ENCODE data around the gene PLA2G10.

PLA2G10 gene

GRCh38 chr16:14629612-14629918, 64.5 kb downstream of the PLA2G10 start:
- no peak for DNase-seq (ENCODE audit: extremely low read depth, insufficient read length)
- TF ChIP-seq, protein P1, sequence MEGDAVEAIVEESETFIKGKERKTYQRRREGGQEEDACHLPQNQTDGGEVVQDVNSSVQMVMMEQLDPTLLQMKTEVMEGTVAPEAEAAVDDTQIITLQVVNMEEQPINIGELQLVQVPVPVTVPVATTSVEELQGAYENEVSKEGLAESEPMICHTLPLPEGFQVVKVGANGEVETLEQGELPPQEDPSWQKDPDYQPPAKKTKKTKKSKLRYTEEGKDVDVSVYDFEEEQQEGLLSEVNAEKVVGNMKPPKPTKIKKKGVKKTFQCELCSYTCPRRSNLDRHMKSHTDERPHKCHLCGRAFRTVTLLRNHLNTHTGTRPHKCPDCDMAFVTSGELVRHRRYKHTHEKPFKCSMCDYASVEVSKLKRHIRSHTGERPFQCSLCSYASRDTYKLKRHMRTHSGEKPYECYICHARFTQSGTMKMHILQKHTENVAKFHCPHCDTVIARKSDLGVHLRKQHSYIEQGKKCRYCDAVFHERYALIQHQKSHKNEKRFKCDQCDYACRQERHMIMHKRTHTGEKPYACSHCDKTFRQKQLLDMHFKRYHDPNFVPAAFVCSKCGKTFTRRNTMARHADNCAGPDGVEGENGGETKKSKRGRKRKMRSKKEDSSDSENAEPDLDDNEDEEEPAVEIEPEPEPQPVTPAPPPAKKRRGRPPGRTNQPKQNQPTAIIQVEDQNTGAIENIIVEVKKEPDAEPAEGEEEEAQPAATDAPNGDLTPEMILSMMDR (IDR thresholded peaks at IDR 0.05; ENCODE audit: insufficient read depth, low read length, poor library complexity, severe bottlenecking), result no peak
- Histone ChIP-seq H3K27me3 (replicated peaks; ENCODE audit: control insufficient read depth, insufficient read depth, low read length) (no peaks in the 10 kb centered on the region), H3K4me3 (replicated peaks; ENCODE audit: low read depth, low read length) (peak overlapping the region; percentile 79), H3K36me3 (ENCODE audit: control insufficient read depth, insufficient read depth, low read length) (no peaks in the 10 kb centered on the region; the same call in 1 of the 2 replicates)

DNA sequence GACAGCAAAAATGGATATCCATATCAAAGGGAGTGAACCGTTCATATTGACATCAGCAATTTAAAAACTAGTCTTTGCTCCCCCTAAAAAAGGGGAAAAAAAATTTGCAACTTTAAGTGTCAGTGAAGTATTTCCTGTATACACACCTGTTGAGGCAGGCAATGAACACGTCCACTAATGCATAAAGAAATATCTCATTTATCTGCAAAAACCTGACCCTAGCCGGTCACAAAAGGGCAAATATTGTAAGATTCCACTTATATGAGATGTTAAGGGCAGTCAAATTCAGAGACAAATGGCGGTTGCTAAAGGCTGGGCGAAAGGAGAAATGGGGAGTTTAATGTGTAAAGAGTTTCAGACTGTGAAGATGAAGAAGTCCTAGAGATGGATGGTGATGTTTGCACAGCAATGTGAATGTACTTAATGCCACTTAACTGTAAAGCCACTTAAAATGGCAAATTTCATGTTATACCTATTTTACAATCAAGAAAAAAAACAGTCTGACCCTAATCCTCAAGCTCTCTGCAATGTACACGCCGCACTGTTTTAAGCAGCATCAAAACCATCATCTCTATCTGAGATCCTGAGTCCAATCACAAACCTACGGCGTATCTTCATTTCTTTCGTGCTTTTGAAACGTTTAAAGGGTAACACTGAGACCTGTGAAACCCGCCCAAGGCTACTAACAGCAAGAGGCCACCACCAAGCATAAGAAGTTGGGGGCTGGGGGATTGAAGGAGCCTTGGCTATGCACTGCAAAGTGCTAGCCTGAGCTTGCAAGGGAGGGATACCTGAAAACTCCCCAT, 65.1 kb downstream of the PLA2G10 start:
- Histone ChIP-seq H3K4me3 (replicated peaks; ENCODE audit: low read depth, low read length) (peak overlapping the region; percentile 79), H3K27me3 (replicated peaks; ENCODE audit: control insufficient read depth, insufficient read depth, low read length) (no peaks in the 10 kb centered on the region), H3K36me3 (ENCODE audit: control insufficient read depth, insufficient read depth, low read length) (no peaks in the 10 kb centered on the region; the same call in 1 of the 2 replicates)
- TF ChIP-seq, protein P1 (IDR thresholded peaks at IDR 0.05; ENCODE audit: insufficient read depth, low read length, poor library complexity, severe bottlenecking), result no peak
- no peak for DNase-seq (ENCODE audit: extremely low read depth, insufficient read length)

DNA sequence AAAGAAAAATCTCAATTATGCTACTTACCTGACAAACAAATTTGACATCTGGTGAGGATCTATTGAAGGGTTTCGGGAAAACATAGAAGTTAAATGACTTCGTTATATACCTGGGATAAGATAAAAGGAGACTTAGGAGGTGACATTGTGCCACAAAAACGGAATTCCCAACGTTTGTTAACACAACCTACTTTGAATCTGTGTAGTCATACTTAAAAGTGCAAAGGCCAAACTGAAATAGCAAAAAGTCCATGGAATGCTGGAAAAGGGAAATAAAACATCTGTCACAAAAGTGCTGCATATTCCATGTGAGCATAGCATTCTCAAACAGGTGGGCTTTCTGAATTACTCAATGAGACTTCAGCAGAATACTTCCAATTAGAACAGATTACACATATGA, 67.0 kb downstream of the PLA2G10 start:
- no peak for DNase-seq (ENCODE audit: extremely low read depth, insufficient read length)
- TF ChIP-seq, protein P1 (IDR thresholded peaks at IDR 0.05; ENCODE audit: insufficient read depth, low read length, poor library complexity, severe bottlenecking), result no peak
- Histone ChIP-seq H3K36me3 (ENCODE audit: control insufficient read depth, insufficient read depth, low read length) (no peaks in the 10 kb centered on the region; the same call in 1 of the 2 replicates), H3K27me3 (replicated peaks; ENCODE audit: control insufficient read depth, insufficient read depth, low read length) (no peaks in the 10 kb centered on the region), H3K4me3 (replicated peaks; ENCODE audit: low read depth, low read length) (no peak overlapping the region)

All from GM06990 (cell line).